GM10248 (cell line): ENCODE results near the gene SDK2.

Experiments used
- CTCF ChIA-PET: fragments of 300-600 bp; sonication (Branson Sonifier 250); formaldehyde crosslinking; extraction: SDS; loops from one replicate; lab custom pipeline; 2021; ENCODE audit warnings: antibody characterized with exemption; lab: Yijun Ruan, JAX
- POLR2A ChIA-PET: fragments of 350-650 bp; sonication (Branson Sonifier 250); formaldehyde crosslinking; extraction: SDS; loops from one replicate; lab custom pipeline; 2020; ENCODE audit warnings: antibody characterized with exemption; lab: Yijun Ruan, JAX
- DNase-seq: peaks from one replicate; pipeline ENCODE4 v3.0.0; 2012; ENCODE audit errors: extremely low spot score
- TF ChIP-seq, protein P1 (sequence below): IDR thresholded peaks from 2 replicates; pipeline ENCODE4 v1.5.1; 2012; ENCODE audit warnings: mild to moderate bottlenecking, low read depth; ENCODE audit errors: extremely low read depth, missing control alignments, control extremely low read depth

SDK2 gene

GRCh38 chr17:73511719-73512115 is 132.5 kb downstream of the SDK2 start:
- ChIA-PET CTCF (no interaction called here), POLR2A (no interaction called here)
- TF ChIP-seq, protein P1, sequence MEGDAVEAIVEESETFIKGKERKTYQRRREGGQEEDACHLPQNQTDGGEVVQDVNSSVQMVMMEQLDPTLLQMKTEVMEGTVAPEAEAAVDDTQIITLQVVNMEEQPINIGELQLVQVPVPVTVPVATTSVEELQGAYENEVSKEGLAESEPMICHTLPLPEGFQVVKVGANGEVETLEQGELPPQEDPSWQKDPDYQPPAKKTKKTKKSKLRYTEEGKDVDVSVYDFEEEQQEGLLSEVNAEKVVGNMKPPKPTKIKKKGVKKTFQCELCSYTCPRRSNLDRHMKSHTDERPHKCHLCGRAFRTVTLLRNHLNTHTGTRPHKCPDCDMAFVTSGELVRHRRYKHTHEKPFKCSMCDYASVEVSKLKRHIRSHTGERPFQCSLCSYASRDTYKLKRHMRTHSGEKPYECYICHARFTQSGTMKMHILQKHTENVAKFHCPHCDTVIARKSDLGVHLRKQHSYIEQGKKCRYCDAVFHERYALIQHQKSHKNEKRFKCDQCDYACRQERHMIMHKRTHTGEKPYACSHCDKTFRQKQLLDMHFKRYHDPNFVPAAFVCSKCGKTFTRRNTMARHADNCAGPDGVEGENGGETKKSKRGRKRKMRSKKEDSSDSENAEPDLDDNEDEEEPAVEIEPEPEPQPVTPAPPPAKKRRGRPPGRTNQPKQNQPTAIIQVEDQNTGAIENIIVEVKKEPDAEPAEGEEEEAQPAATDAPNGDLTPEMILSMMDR, result no peak
- DNase-seq, result no peak

- POLR2A ChIA-PET, result no interaction called here
- DNase-seq, result no peak
- CTCF ChIA-PET, result no interaction called here
- TF ChIP-seq, protein P1, result no peak
These were observed 133.1 kb downstream of the SDK2 start for GRCh38 chr17:73510981-73511718.

DNA sequence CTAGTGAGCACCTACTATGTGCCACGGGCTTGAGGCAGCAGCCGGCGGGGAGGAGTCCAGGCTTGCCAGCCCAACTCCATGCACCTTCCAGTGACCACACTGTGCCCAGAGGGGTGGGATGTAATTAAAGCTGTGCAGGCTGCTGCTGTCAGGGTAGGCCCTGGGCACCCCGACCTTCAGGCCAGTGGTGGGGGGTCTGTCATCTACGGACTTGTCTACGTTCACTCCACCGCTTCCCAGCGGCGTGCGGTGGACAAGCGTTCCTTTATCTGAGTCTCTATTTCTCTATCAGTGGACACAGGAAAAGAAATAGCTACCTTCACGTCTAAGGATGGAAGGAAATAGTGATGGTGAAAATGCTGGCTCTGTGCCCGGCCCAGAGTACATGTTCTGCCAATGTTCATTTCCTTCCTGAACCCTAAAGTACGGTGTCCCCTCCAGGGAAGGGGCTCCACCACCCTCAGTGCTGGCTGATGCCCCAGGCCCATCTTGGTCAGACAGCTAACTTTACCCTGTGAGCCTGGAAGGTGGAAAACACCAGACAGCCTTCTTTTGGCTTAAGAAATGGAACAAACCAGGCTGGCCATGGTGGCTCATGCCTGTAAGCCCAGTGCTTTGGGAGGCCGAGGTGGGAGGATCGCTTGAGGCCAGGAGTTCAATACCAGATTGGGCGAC is 135.2 kb downstream of the SDK2 start:
- DNase-seq, result no peak
- CTCF ChIA-PET, result no interaction called here
- POLR2A ChIA-PET, result no interaction called here
- TF ChIP-seq, protein P1, result no peak

- no peak for DNase-seq
- TF ChIP-seq, protein P1, result no peak
- ChIA-PET CTCF (no interaction called here), POLR2A (no interaction called here)
These were observed 136.0 kb downstream of the SDK2 start for GRCh38 chr17:73508057-73508930.

- POLR2A ChIA-PET, result no interaction called here
- TF ChIP-seq, protein P1, result no peak
- no peak for DNase-seq
- CTCF ChIA-PET, result no interaction called here
These were observed 137.5 kb downstream of the SDK2 start for GRCh38 chr17:73506470-73507435.
